ENCODE data around the gene FAM107A. TPM values are rescaled to one million over a fixed set of nuclear protein-coding genes. Genes with fewer than 3 reads are reported as not detected.
A peak's percentile ranks its signal among the peaks of the same experiment; 100 is the strongest.

Gene FAM107A
- 2.6 TPM for total RNA-seq (ENCODE audit: insufficient read depth, low replicate concordance)

- DNase-seq (ENCODE audit: low spot score), result peak; percentile 49
Observed at GRCh38 chr3:58577269-58577821, at the start of gene FAM107A. TSS of gene FAM107A (minus strand) at chr3:58577391. CDS start at chr3:58569860, 7,531 bp downstream.

- no peak for DNase-seq (ENCODE audit: low spot score)
Observed at GRCh38 chr3:58625196-58625824, 48.1 kb upstream of the FAM107A start.

- DNase-seq (ENCODE audit: low spot score), result no peak
Observed at GRCh38 chr3:58624550-58624949, 47.4 kb upstream of the FAM107A start.

GRCh38 chr3:58623961-58624360, 46.8 kb upstream of the FAM107A start:
- no peak for DNase-seq (ENCODE audit: low spot score)

- DNase-seq (ENCODE audit: low spot score), result no peak
Observed at GRCh38 chr3:58623478-58623877, 46.3 kb upstream of the FAM107A start.

- no peak for DNase-seq (ENCODE audit: low spot score)
Observed at GRCh38 chr3:58622892-58623291, 45.7 kb upstream of the FAM107A start.

- DNase-seq (ENCODE audit: low spot score), result no peak
Observed at GRCh38 chr3:58622436-58622835, 45.2 kb upstream of the FAM107A start.

GRCh38 chr3:58621086-58621830, 44.1 kb upstream of the FAM107A start:
- DNase-seq (ENCODE audit: low spot score), result no peak

GRCh38 chr3:58620421-58620820, 43.2 kb upstream of the FAM107A start:
- no peak for DNase-seq (ENCODE audit: low spot score)

- DNase-seq (ENCODE audit: low spot score), result peak; percentile 71
Observed at GRCh38 chr3:58617338-58617761, 40.2 kb upstream of the FAM107A start.

GRCh38 chr3:58613236-58614132, 36.3 kb upstream of the FAM107A start:
- no peak for DNase-seq (ENCODE audit: low spot score)

GRCh38 chr3:58612830-58613229, 35.6 kb upstream of the FAM107A start:
- DNase-seq (ENCODE audit: low spot score), result no peak

GRCh38 chr3:58609990-58610389, 32.8 kb upstream of the FAM107A start:
- DNase-seq (ENCODE audit: low spot score), result no peak

- DNase-seq (ENCODE audit: low spot score), result no peak
Observed at GRCh38 chr3:58608648-58609047, 31.5 kb upstream of the FAM107A start.

- DNase-seq (ENCODE audit: low spot score), result no peak
Observed at GRCh38 chr3:58607816-58608215, 30.6 kb upstream of the FAM107A start.

GRCh38 chr3:58606693-58607092, 29.5 kb upstream of the FAM107A start:
- no peak for DNase-seq (ENCODE audit: low spot score)

- no peak for DNase-seq (ENCODE audit: low spot score)
Observed at GRCh38 chr3:58604031-58604430, 26.8 kb upstream of the FAM107A start.

GRCh38 chr3:58603606-58604005, 26.4 kb upstream of the FAM107A start:
- no peak for DNase-seq (ENCODE audit: low spot score)

GRCh38 chr3:58597770-58598310, 20.6 kb upstream of the FAM107A start:
- DNase-seq (ENCODE audit: low spot score), result no peak

GRCh38 chr3:58596834-58597518, 19.8 kb upstream of the FAM107A start:
- no peak for DNase-seq (ENCODE audit: low spot score)

GRCh38 chr3:58594117-58594516, 16.9 kb upstream of the FAM107A start:
- DNase-seq (ENCODE audit: low spot score), result no peak
